NCI-H2227 (cell line): Measurements from ENCODE around the gene THRB.
"Not testable (repeated sequence)": the region's sequence is repeated elsewhere in the genome, so short reads cannot be mapped to it uniquely, and the experiment has no call there.

Source experiments
- DNase-seq: peaks from one replicate; lab custom pipeline; 2025; ENCODE audit not compliant: unreplicated experiment; lab: John Stamatoyannopoulos, UW

THRB gene

GRCh38 chr3:24407980-24408680, 86.5 kb downstream of the THRB start:
- no peak for DNase-seq

- no peak for DNase-seq
These were observed 87.8 kb downstream of the THRB start for GRCh38 chr3:24406900-24407299.

- no peak for DNase-seq
These were observed 89.6 kb downstream of the THRB start for GRCh38 chr3:24405057-24405456.

GRCh38 chr3:24401811-24402185, 92.9 kb downstream of the THRB start:
- DNase-seq, result no peak

GRCh38 chr3:24401090-24401810, 93.4 kb downstream of the THRB start:
- DNase-seq, result no peak

- DNase-seq, result no peak
These were observed 94.2 kb downstream of the THRB start for GRCh38 chr3:24400450-24400849.

- DNase-seq, result no peak
These were observed 94.6 kb downstream of the THRB start for GRCh38 chr3:24400015-24400414.

GRCh38 chr3:24399614-24400013, 95.0 kb downstream of the THRB start:
- no peak for DNase-seq

GRCh38 chr3:24398712-24399111, 95.9 kb downstream of the THRB start:
- DNase-seq, result not testable (repeated sequence)

GRCh38 chr3:24396338-24396737, 98.3 kb downstream of the THRB start:
- DNase-seq, result no peak

GRCh38 chr3:24394754-24395153, 99.9 kb downstream of the THRB start:
- no peak for DNase-seq

GRCh38 chr3:24393316-24393715, 101.3 kb downstream of the THRB start:
- DNase-seq, result no peak

- no peak for DNase-seq
These were observed 104.2 kb downstream of the THRB start for GRCh38 chr3:24390169-24391130.

- DNase-seq, result no peak
These were observed 105.3 kb downstream of the THRB start for GRCh38 chr3:24389108-24390090.

- no peak for DNase-seq
These were observed 106.0 kb downstream of the THRB start for GRCh38 chr3:24388611-24389010.

GRCh38 chr3:24388159-24388558, 106.5 kb downstream of the THRB start:
- DNase-seq, result no peak

- DNase-seq, result no peak
These were observed 107.2 kb downstream of the THRB start for GRCh38 chr3:24387493-24387892.

GRCh38 chr3:24387000-24387399, 107.7 kb downstream of the THRB start:
- no peak for DNase-seq

GRCh38 chr3:24386458-24386857, 108.2 kb downstream of the THRB start:
- no peak for DNase-seq

- DNase-seq, result no peak
These were observed 109.5 kb downstream of the THRB start for GRCh38 chr3:24385012-24385615.
